Keratinocyte (primary cell): ENCODE measurements around the gene NR2C1.

Source experiments
- EZH2 ChIP-seq: IDR thresholded peaks from one replicate; pipeline ENCODE4 v1.6.1; 2012; ENCODE audit warnings: inconsistent platforms, mild to moderate bottlenecking, low read length, moderate library complexity
- TF ChIP-seq, protein P1 (sequence below), 3 experiments: IDR thresholded peaks in 1 of 3; conservative IDR thresholded peaks in 1 of 3; optimal IDR thresholded peaks in 1 of 3; 2 replicates in 2 of 3; 3 replicates in 1 of 3; pipeline versions ENCODE3 to v1.5.1; 2011; ENCODE audit warnings: low read length in 3 of 3, mild to moderate bottlenecking in 3 of 3, moderate library complexity in 2 of 3, control low read depth in 1 of 3, inconsistent platforms in 1 of 3; ENCODE audit not compliant: insufficient read depth in 2 of 3; ENCODE audit errors: extremely low read depth in 1 of 3

DNA sequence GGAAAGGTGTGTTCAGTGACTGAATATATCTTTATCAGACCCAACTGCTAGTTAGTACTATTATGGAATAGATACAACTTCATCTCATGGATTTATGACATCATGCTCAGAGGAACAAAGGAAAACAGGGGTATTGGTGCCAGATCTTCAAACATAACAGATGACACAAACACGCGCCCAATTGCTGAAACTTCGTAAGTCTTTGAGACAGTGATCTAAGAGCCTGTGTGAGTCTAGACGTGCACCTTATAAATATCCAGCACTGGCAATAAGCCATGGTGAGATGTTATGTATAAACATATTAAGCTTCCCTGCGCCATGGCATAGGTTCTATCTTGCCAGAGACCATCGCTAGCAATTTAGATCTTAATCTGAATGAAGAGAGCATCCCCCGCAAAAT is 42.2 kb upstream of the NR2C1 start:
- TF ChIP-seq, protein P1, sequence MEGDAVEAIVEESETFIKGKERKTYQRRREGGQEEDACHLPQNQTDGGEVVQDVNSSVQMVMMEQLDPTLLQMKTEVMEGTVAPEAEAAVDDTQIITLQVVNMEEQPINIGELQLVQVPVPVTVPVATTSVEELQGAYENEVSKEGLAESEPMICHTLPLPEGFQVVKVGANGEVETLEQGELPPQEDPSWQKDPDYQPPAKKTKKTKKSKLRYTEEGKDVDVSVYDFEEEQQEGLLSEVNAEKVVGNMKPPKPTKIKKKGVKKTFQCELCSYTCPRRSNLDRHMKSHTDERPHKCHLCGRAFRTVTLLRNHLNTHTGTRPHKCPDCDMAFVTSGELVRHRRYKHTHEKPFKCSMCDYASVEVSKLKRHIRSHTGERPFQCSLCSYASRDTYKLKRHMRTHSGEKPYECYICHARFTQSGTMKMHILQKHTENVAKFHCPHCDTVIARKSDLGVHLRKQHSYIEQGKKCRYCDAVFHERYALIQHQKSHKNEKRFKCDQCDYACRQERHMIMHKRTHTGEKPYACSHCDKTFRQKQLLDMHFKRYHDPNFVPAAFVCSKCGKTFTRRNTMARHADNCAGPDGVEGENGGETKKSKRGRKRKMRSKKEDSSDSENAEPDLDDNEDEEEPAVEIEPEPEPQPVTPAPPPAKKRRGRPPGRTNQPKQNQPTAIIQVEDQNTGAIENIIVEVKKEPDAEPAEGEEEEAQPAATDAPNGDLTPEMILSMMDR (optimal IDR thresholded peaks at IDR 0.05 in 1 of 3, IDR thresholded peaks at IDR 0.05 in 1 of 3, conservative IDR thresholded peaks at IDR 0.05 in 1 of 3; ENCODE audit: extremely low read depth in 1 of 3, insufficient read depth in 2 of 3, low read length in 3 of 3): no peak
- no peak for TF ChIP-seq EZH2
